ENCODE results near the gene PACRG. TPM values are rescaled to one million over a fixed set of nuclear protein-coding genes. Genes with fewer than 3 reads are reported as not detected.

PACRG gene
- total RNA-seq, 1 experiment from 2014 or later = 0.59 TPM

DNA sequence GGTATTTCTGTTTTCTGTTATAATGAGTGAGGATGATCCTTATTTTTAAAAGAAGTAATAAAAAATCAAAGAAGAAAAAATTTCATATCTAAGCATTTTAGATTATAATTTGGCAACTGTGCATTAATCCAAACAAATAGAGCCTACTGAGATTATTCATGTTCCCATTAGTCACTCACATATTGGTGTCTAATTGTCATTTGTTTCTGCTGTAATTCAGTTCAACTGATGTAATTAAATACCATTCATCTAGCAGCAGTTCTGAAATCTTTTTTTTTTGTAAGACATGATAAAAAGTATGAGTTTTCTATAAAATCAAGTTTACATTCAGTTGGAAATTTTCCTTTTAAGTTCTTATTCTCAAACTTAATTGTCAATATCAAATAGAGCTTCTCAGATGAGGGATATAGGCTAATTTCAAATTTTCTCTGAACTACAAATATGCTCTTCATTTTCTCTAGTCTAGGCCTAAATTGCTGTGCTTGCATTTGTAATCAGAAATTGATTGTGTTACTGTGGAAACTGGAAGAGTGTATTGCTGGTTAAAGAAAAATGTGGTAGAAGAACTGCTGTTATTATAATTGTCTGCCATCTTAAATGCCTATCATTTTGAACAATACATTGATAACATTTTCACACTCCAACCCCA lies 23.6 kb downstream of the PACRG start:
- intact Hi-C loops (cut with micrococcal nuclease; ENCODE audit: unreplicated experiment) = no loop called here
- ChIA-PET POLR2A (no interaction called here), CTCF (no interaction called here)
- DNase-seq (ENCODE audit: low read depth, low spot score) (no peak), ATAC-seq (no peak)
- TF ChIP-seq POLR2AphosphoS5 (IDR thresholded peaks at IDR 0.05; ENCODE audit: low read depth, low read length) = no peak
- TF ChIP-seq, protein P1, sequence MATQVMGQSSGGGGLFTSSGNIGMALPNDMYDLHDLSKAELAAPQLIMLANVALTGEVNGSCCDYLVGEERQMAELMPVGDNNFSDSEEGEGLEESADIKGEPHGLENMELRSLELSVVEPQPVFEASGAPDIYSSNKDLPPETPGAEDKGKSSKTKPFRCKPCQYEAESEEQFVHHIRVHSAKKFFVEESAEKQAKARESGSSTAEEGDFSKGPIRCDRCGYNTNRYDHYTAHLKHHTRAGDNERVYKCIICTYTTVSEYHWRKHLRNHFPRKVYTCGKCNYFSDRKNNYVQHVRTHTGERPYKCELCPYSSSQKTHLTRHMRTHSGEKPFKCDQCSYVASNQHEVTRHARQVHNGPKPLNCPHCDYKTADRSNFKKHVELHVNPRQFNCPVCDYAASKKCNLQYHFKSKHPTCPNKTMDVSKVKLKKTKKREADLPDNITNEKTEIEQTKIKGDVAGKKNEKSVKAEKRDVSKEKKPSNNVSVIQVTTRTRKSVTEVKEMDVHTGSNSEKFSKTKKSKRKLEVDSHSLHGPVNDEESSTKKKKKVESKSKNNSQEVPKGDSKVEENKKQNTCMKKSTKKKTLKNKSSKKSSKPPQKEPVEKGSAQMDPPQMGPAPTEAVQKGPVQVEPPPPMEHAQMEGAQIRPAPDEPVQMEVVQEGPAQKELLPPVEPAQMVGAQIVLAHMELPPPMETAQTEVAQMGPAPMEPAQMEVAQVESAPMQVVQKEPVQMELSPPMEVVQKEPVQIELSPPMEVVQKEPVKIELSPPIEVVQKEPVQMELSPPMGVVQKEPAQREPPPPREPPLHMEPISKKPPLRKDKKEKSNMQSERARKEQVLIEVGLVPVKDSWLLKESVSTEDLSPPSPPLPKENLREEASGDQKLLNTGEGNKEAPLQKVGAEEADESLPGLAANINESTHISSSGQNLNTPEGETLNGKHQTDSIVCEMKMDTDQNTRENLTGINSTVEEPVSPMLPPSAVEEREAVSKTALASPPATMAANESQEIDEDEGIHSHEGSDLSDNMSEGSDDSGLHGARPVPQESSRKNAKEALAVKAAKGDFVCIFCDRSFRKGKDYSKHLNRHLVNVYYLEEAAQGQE (IDR thresholded peaks at IDR 0.05; ENCODE audit: insufficient read depth in 1 of 2, low read depth in 2 of 2, low read length in 1 of 2) = no peak
- TF ChIP-seq, protein P2, sequence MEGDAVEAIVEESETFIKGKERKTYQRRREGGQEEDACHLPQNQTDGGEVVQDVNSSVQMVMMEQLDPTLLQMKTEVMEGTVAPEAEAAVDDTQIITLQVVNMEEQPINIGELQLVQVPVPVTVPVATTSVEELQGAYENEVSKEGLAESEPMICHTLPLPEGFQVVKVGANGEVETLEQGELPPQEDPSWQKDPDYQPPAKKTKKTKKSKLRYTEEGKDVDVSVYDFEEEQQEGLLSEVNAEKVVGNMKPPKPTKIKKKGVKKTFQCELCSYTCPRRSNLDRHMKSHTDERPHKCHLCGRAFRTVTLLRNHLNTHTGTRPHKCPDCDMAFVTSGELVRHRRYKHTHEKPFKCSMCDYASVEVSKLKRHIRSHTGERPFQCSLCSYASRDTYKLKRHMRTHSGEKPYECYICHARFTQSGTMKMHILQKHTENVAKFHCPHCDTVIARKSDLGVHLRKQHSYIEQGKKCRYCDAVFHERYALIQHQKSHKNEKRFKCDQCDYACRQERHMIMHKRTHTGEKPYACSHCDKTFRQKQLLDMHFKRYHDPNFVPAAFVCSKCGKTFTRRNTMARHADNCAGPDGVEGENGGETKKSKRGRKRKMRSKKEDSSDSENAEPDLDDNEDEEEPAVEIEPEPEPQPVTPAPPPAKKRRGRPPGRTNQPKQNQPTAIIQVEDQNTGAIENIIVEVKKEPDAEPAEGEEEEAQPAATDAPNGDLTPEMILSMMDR (IDR thresholded peaks at IDR 0.05) = no peak
- TF ChIP-seq TCF7L2 (IDR thresholded peaks at IDR 0.05; ENCODE audit: low read depth, low read length) = no peak
- TF ChIP-seq SIN3A (IDR thresholded peaks at IDR 0.05; ENCODE audit: borderline replicate concordance, insufficient read depth, low read depth, low read length) = no peak
- H3K4me3 ChIP-seq (ENCODE audit: low read depth in 2 of 2, low read length in 2 of 2) = no peak overlapping the region
- no TSS peak for BruUV-seq (replicated peaks)
- in situ Hi-C loops (cut with HindIII; ENCODE audit: low pct_unique_long_range_greater_than_20kb, low sequenced_read_pairs) = no loop called here
- H3K9me3 ChIP-seq (ENCODE audit: control insufficient read depth, insufficient read depth, low read depth, low read length) = no peaks in the 10 kb centered on the region; the same call in 1 of the 2 replicates
- H3K27me3 ChIP-seq (ENCODE audit: control insufficient read depth, insufficient read depth, low read length) = no peaks in the 10 kb centered on the region
- no peak overlapping the region for H3K27ac ChIP-seq (ENCODE audit: low read length)
- H3K4me1 ChIP-seq (ENCODE audit: control insufficient read depth, insufficient read depth, low read length) = no peaks in the 10 kb centered on the region
- no peaks in the 10 kb centered on the region for H3K36me3 ChIP-seq (ENCODE audit: control insufficient read depth, insufficient read depth, low read length)

DNA sequence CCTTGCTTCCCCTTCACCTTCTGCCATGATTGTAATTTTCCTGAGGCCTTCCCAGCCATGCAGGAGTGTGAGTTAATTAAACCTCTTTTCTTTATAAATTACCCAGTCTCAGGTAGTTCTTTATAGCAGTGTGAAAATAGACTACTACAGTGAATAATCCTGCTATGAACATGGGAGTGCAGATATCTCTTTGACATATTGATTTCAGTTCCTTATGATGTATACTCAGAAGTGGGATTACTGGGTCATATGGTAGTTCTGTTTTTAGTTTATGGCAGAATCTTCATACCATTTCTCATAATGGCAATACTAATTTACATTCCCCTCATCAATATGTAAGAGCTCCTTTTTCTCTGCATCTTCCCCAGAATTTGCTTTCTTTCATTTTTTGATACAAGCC lies 26.0 kb downstream of the PACRG start:
- no peak for DNase-seq (ENCODE audit: low read depth, low spot score)
- no TSS peak for BruUV-seq (replicated peaks)
- POLR2A ChIA-PET = no interaction called here
- no peaks in the 10 kb centered on the region for H3K36me3 ChIP-seq (ENCODE audit: control insufficient read depth, insufficient read depth, low read length)
- H3K4me3 ChIP-seq (ENCODE audit: low read depth in 2 of 2, low read length in 2 of 2) = no peak overlapping the region
- intact Hi-C loops (cut with micrococcal nuclease; ENCODE audit: unreplicated experiment) = no loop called here
- no peak overlapping the region for H3K27ac ChIP-seq (ENCODE audit: low read length)
- no peaks in the 10 kb centered on the region for H3K27me3 ChIP-seq (ENCODE audit: control insufficient read depth, insufficient read depth, low read length)
- H3K9me3 ChIP-seq (ENCODE audit: control insufficient read depth, insufficient read depth, low read depth, low read length) = peaks cover 3% of the 10 kb centered on the region; the same call in 1 of the 2 replicates
- CTCF ChIA-PET = interaction anchor here (0.6 kb wide), 1 partner anchor 25 kb away, joined by 3 read pairs; no protein-coding TSS in a partner anchor
- in situ Hi-C loops (cut with HindIII; ENCODE audit: low pct_unique_long_range_greater_than_20kb, low sequenced_read_pairs) = no loop called here
- ATAC-seq = no peak
- TF ChIP-seq TCF7L2 (IDR thresholded peaks at IDR 0.05; ENCODE audit: low read depth, low read length) (no peak), POLR2AphosphoS5 (IDR thresholded peaks at IDR 0.05; ENCODE audit: low read depth, low read length) (no peak)
- H3K4me1 ChIP-seq (ENCODE audit: control insufficient read depth, insufficient read depth, low read length) = no peaks in the 10 kb centered on the region

DNA sequence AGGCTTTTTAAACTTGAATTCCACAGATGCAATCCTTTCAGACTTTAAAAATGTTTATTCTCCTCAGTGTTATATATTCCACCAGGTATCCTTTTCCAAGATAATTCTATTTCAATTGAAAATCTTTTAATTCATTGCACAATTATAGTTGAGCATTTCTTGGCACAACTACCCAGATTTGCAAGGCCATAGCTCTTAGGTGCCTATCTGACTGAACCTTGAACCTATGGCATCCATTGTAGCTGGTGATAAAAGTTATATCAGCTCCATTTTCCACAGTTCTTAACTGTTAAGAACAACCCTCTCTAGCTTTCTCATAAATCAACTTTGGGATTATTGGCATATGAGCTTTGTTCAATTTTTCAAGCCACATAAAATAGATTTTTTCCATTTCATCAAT lies 42.4 kb downstream of the PACRG start:
- BruUV-seq (replicated peaks) = no TSS peak
- Histone ChIP-seq H3K4me1 (ENCODE audit: control insufficient read depth, insufficient read depth, low read length) (no peaks in the 10 kb centered on the region), H3K4me3 (ENCODE audit: low read depth in 2 of 2, low read length in 2 of 2) (no peak overlapping the region), H3K9me3 (ENCODE audit: control insufficient read depth, insufficient read depth, low read depth, low read length) (no peaks in the 10 kb centered on the region), H3K36me3 (ENCODE audit: control insufficient read depth, insufficient read depth, low read length) (no peaks in the 10 kb centered on the region), H3K27me3 (ENCODE audit: control insufficient read depth, insufficient read depth, low read length) (no peaks in the 10 kb centered on the region), H3K27ac (ENCODE audit: low read length) (no peak overlapping the region)
- in situ Hi-C loops (cut with HindIII; ENCODE audit: low pct_unique_long_range_greater_than_20kb, low sequenced_read_pairs) = no loop called here
- TF ChIP-seq, protein P1 (IDR thresholded peaks at IDR 0.05; ENCODE audit: insufficient read depth in 1 of 2, low read depth in 2 of 2, low read length in 1 of 2) = no peak
- TF ChIP-seq SIN3A (IDR thresholded peaks at IDR 0.05; ENCODE audit: borderline replicate concordance, insufficient read depth, low read depth, low read length) (no peak), TCF7L2 (IDR thresholded peaks at IDR 0.05; ENCODE audit: low read depth, low read length) (no peak), POLR2AphosphoS5 (IDR thresholded peaks at IDR 0.05; ENCODE audit: low read depth, low read length) (no peak)
- TF ChIP-seq, protein P2 (IDR thresholded peaks at IDR 0.05) = no peak
- ATAC-seq = no peak
- ChIA-PET CTCF (no interaction called here), POLR2A (no interaction called here)
- intact Hi-C loops (cut with micrococcal nuclease; ENCODE audit: unreplicated experiment) = no loop called here
- no peak for DNase-seq (ENCODE audit: low read depth, low spot score)
